Stimulated activated CD8-positive, alpha-beta memory T cell treated with anti-CD3 and anti-CD28 coated beads, Interleukin-4, amount 100 ng/mL, for 24 hours (primary cell): ENCODE data around the gene NHLRC4.

Experiments
- DNase-seq: peaks from one replicate; pipeline ENCODE4 v3.0.0-alpha.2; 2020; ENCODE audit warnings: low read depth

NHLRC4 gene, protein sequence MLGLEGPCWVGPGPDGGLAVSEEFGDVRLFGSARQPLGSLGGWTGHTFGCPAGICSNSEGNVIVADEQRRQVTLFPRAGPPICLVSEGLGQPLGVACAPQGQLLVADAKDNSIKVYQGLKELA

GRCh38 chr16:566475-567372, at the start of gene NHLRC4:
NHLRC4 (plus strand) TSS chr16:567005; CDS start chr16:568048, 1,043 bp downstream.
- no peak for DNase-seq

DNA sequence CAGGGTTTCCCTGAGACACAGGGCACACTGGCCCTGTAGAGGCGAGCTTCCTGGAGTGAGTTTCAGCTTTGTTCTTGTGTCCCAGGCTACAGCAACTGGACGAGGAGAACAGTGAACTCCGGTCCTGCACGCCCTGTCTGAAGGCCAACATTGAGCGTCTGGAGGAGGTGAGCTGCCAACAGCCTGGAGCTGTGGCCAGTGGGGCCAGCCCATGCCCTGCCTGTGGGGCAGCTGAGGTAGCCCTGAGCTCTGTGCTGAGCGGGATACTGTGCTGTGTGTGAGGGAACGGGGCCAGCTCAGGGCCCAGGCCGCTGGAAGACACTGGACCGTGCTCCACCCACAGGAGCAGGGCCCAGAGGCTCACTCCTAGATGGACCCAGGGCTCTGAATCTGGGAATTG, 47.9 kb upstream of the NHLRC4 start:
- no peak for DNase-seq

DNA sequence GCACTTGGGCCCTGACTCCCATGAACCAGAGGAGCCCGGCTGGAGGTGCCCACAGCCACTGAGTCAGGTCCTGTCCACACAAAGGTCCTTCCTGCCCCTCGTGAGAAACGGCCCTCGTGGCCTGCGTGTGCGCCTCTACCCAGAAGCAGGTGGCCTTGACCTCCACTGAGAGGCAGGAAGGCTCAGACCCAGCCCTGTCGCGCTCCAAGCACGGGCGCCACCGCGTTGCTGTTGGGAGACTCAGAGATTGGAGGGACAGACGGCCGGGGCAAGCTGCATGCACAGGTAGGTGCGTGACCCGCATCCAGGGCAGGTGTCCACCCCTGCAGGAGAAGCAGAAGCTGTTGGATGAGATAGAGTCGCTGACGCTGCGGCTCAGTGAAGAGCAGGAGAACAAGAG, 47.4 kb upstream of the NHLRC4 start:
- DNase-seq = no peak

DNA sequence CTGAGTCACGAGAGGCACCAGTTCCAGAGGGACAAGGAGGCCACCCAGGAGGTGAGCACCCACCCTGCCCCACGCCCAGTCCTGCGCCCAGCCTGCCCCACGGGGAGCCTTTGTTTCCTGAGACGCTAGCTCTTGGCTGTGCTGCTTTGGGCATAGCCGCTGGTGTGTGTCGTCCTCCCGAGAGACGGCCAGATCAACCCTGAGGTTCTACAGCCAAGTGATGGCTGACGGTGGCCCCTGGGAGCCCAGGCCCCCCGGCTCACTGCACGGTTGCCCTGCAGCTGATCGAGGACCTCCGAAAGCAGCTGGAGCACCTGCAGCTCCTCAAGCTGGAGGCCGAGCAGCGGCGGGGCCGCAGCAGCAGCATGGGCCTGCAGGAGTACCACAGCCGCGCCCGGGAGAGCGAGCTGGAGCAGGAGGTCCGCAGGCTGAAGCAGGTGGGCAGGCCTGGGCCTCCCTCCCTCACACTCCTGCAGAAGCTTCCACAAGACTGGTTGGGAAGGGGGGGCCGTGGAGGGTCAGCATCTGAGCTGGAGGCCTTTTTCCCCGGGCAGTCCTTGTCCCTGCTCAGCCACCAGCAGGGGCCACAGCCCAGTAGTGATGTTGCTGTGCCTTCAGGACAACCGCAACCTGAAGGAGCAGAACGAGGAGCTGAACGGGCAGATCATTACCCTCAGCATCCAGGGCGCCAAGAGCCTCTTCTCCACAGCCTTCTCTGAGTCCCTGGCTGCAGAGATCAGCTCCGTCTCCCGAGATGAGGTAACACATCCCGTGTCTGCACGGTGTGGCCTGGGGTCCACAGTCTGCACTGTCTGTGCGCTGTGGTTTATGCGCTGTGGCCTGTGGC, 46.7 kb upstream of the NHLRC4 start:
- no peak for DNase-seq

GRCh38 chr16:520847-521246, 46.0 kb upstream of the NHLRC4 start:
- DNase-seq = no peak

GRCh38 chr16:521381-522210, 45.2 kb upstream of the NHLRC4 start:
- DNase-seq = no peak

GRCh38 chr16:522320-523096, 44.3 kb upstream of the NHLRC4 start:
- no peak for DNase-seq

GRCh38 chr16:523097-523741, 43.6 kb upstream of the NHLRC4 start:
- DNase-seq = no peak

- DNase-seq = no peak
These were observed 42.3 kb upstream of the NHLRC4 start for GRCh38 chr16:524274-525040.

DNA sequence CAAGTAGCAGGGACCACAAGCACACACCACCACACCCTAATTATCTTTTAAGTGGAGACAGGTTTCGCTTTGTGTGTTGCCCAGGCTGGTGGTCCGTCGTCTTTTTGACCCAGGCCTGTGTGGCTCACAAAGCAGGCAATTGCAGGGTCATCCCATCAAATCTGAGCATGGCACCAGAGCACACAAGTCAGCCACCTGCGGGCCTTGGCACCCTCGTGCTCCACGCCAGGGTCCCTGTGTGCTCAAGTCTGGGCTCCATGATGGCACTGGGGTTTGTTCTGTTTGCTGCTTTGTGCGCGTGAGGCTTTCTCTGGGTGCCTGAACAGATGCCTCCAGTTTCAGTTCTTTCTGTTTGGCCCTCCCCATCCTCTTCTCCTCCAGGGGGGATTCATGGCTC, 41.7 kb upstream of the NHLRC4 start:
- DNase-seq = no peak

DNA sequence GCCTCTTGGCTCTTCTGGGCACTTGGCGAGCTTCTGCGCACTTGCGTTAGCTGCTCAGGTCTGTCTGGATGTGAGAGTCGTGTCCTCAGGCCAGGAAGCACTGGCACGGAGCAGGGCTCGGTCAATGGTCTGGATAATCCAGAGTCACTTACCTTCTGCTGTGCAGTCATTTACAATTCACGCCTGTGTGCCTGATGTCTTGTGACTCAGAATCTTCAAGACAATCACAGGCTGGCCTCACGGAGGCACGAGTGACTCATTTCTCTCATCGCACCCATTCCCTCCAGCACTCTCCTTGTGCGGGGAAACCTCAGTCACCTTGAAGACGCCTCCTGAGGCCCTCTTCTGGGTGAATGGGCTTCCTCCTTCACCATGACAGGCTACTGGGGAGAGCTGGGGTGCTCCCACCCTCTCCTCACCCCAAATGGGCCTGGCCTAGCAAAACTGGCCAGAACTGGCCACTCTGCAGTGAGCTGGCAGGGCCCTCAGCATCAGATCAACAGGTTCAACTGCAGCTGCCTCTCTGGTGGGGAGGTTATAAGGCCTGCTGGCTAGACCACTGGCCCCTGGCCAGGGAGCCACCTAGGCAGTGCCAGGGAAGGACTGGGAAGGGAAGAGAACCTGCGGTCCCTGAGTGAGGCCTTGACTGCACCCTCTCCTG, 41.2 kb upstream of the NHLRC4 start:
- DNase-seq = peak; percentile 52

- DNase-seq = no peak
These were observed 40.4 kb upstream of the NHLRC4 start for GRCh38 chr16:526181-527014.

- peak; percentile 77 for DNase-seq
These were observed 39.5 kb upstream of the NHLRC4 start, which contains the start of gene CAPN15 for GRCh38 chr16:527015-527903. CAPN15 (plus strand) TSS chr16:527712; CDS start chr16:546839, 19,127 bp downstream.

- DNase-seq = no peak
These were observed 38.4 kb upstream of the NHLRC4 start for GRCh38 chr16:528111-529011.

GRCh38 chr16:529012-529575, 37.7 kb upstream of the NHLRC4 start:
- DNase-seq = no peak
